Panc1 (cell line): ENCODE results near the gene NXPE3. TPM values are rescaled to one million over a fixed set of nuclear protein-coding genes. Genes with fewer than 3 reads are reported as not detected.
"Not testable (repeated sequence)": the region's sequence is repeated elsewhere in the genome, so short reads cannot be mapped to it uniquely, and the experiment has no call there.

Experiments used
- ATAC-seq: fragments of 200-7000 bp; cut with Tn5 transposase; 2 replicates; pipeline ENCODE4 v1.9.1; 2020; ENCODE audit warnings: mild to moderate bottlenecking, moderate library complexity
- BruUV-seq: library from RNA; stranded (reverse); fragments of 400-500 nt; replicated peaks from 2 replicates; lab custom pipeline; 2021; lab: Mats Ljungman, UMichigan
- CTCF ChIA-PET: fragments of 300-600 bp; sonication (Branson Sonifier 250); formaldehyde crosslinking; loops from one replicate; lab custom pipeline; 2022; ENCODE audit warnings: antibody characterized with exemption; lab: Charles Lee
- POLR2A ChIA-PET: fragments of 300-600 bp; sonication (Branson Sonifier 250); formaldehyde crosslinking; loops from one replicate; lab custom pipeline; 2022; ENCODE audit warnings: antibody characterized with exemption; lab: Charles Lee
- DNase-seq: peaks from one replicate; pipeline ENCODE4 v3.0.0-alpha.2; 2010; ENCODE audit warnings: low read depth, low spot score
- H3K27ac ChIP-seq: 2 replicates; pipeline ENCODE4 v1.5.1; 2011; ENCODE audit warnings: mild to moderate bottlenecking, low read length, inconsistent platforms
- H3K27me3 ChIP-seq: fragments of 200-500 bp; sonication (Bioruptor generic); 2 replicates; pipeline ENCODE4 v1.6.0; 2014; ENCODE audit warnings: low read length, inconsistent platforms; ENCODE audit not compliant: control insufficient read depth, insufficient read depth
- H3K36me3 ChIP-seq: fragments of 200-500 bp; sonication (Bioruptor generic); 2 replicates; pipeline ENCODE4 v1.5.1; 2014; ENCODE audit warnings: inconsistent platforms, mild to moderate bottlenecking, low read length, moderate library complexity; ENCODE audit not compliant: control insufficient read depth, insufficient read depth
- H3K4me1 ChIP-seq: 2 replicates; pipeline ENCODE4 v1.5.1; 2011; ENCODE audit warnings: inconsistent platforms, mild to moderate bottlenecking, low read length, moderate library complexity; ENCODE audit not compliant: control insufficient read depth, insufficient read depth
- H3K4me3 ChIP-seq, 2 experiments: 2 replicates each; pipeline ENCODE4 v1.5.1; 2011 to 2012; ENCODE audit warnings: low read depth in 2 of 2, low read length in 2 of 2, mild to moderate bottlenecking in 2 of 2, inconsistent platforms in 1 of 2, moderate library complexity in 1 of 2
- H3K9me3 ChIP-seq: fragments of 200-500 bp; sonication (Bioruptor generic); 2 replicates; pipeline ENCODE4 v1.5.1; 2014; ENCODE audit warnings: low read depth, mild to moderate bottlenecking, inconsistent platforms, low read length, moderate library complexity; ENCODE audit not compliant: control insufficient read depth, insufficient read depth
- CTCF ChIP-seq: fragments of 450-650 bp; IDR thresholded peaks from 2 replicates; pipeline ENCODE4 v1.5.1; 2017; ENCODE audit warnings: mild to moderate bottlenecking
- POLR2AphosphoS5 ChIP-seq: IDR thresholded peaks from 2 replicates; pipeline ENCODE4 v1.6.1; 2012; ENCODE audit warnings: mild to moderate bottlenecking, low read depth, low read length, moderate library complexity
- REST ChIP-seq, 2 experiments: IDR thresholded peaks; 2 replicates each; pipeline ENCODE4 v1.6.1; 2011 to 2012; ENCODE audit warnings: low read depth in 2 of 2, control low read depth in 1 of 2, low read length in 1 of 2, mild to moderate bottlenecking in 1 of 2, moderate library complexity in 1 of 2; ENCODE audit not compliant: insufficient read depth in 1 of 2
- SIN3A ChIP-seq: IDR thresholded peaks from 2 replicates; pipeline ENCODE4 v1.6.1; 2012; ENCODE audit warnings: low read depth, mild to moderate bottlenecking, low read length, moderate library complexity, borderline replicate concordance; ENCODE audit not compliant: insufficient read depth
- TCF7L2 ChIP-seq: IDR thresholded peaks from 2 replicates; pipeline ENCODE4 v1.6.1; 2011; ENCODE audit warnings: mild to moderate bottlenecking, low read depth, low read length, inconsistent platforms
- in situ Hi-C: cut with HindIII; loops from 2 replicates; pipeline ENCODE4 v1.10.0; 2016; ENCODE audit warnings: low sequenced_read_pairs, low pct_unique_long_range_greater_than_20kb
- intact Hi-C: fragments of 100-400 bp; cut with micrococcal nuclease; formaldehyde crosslinking; loops from one replicate; pipeline ENCODE4 v1.10.0; 2022; ENCODE audit not compliant: unreplicated experiment
- total RNA-seq: library from RNA; stranded (reverse); gene quantifications from one replicate; pipeline ENCODE4 v1.2.1, GENCODE V29; 2021; ENCODE audit not compliant: unreplicated experiment

NXPE3 gene
- total RNA-seq, 1 experiment from 2014 or later = 30.4 TPM

GRCh38 chr3:101753386-101754113 lies 25.5 kb upstream of the NXPE3 start:
- H3K9me3 ChIP-seq, BruUV-seq, H3K27me3 ChIP-seq, H3K27ac ChIP-seq, intact Hi-C loops, in situ Hi-C loops, H3K4me1 ChIP-seq, DNase-seq, POLR2A ChIA-PET, CTCF ChIA-PET, ATAC-seq, H3K4me3 ChIP-seq: not testable (repeated sequence)
- H3K36me3 ChIP-seq = peaks cover 19% of the 10 kb centered on the region

DNA sequence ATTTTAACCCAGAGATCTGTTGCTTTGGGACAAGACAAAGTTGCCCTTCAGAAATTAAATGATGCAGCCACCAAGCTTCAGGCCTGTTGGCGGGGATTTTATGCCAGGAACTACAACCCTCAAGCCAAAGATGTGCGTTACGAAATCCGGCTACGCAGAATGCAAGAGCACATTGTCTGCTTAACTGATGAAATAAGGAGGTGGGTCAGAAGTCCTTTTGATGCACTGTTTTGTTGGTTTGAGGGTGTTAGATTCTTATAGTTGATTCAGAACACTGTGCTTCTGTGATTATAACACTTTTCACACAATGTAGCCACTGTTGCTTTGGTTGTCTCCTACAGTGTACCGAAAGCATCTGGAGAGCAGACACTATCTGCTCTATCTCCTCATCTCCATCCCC lies 20.8 kb upstream of the NXPE3 start:
- no peak for DNase-seq
- POLR2A ChIA-PET = no interaction called here
- no peak for TF ChIP-seq SIN3A
- TF ChIP-seq REST (IDR thresholded peaks at IDR 0.05; ENCODE audit: insufficient read depth in 1 of 2, low read depth in 2 of 2, low read length in 1 of 2) = no peak
- no peak for TF ChIP-seq TCF7L2
- no peak for TF ChIP-seq CTCF
- TF ChIP-seq POLR2AphosphoS5 = no peak
- Histone ChIP-seq H3K36me3 (peaks cover 19% of the 10 kb centered on the region), H3K4me3 (no peak overlapping the region), H3K4me1 (no peaks in the 10 kb centered on the region), H3K9me3 (no peaks in the 10 kb centered on the region), H3K27me3 (no peaks in the 10 kb centered on the region), H3K27ac (no peak overlapping the region)
- in situ Hi-C loops (no loop called here), intact Hi-C loops (no loop called here)
- ATAC-seq = no peak
- CTCF ChIA-PET = no interaction called here
- BruUV-seq = no TSS peak

GRCh38 chr3:101762041-101762646 lies 16.9 kb upstream of the NXPE3 start:
- ATAC-seq = no peak
- DNase-seq = no peak
- Histone ChIP-seq H3K4me3 (no peak overlapping the region), H3K27ac (no peak overlapping the region), H3K9me3 (no peaks in the 10 kb centered on the region), H3K4me1 (no peaks in the 10 kb centered on the region), H3K36me3 (peaks cover 15% of the 10 kb centered on the region), H3K27me3 (no peaks in the 10 kb centered on the region)
- no peak for TF ChIP-seq CTCF
- no peak for TF ChIP-seq REST (IDR thresholded peaks at IDR 0.05; ENCODE audit: insufficient read depth in 1 of 2, low read depth in 2 of 2, low read length in 1 of 2)
- TF ChIP-seq SIN3A = no peak
- no peak for TF ChIP-seq TCF7L2
- TF ChIP-seq POLR2AphosphoS5 = no peak
- ChIA-PET POLR2A (interaction anchor here (0.6 kb wide), 1 partner anchor 37 kb away, joined by 3 read pairs; no protein-coding TSS in a partner anchor), CTCF (no interaction called here)
- in situ Hi-C loops (no loop called here), intact Hi-C loops (no loop called here)
- BruUV-seq = no TSS peak
